Panc1 (cell line): ENCODE measurements around the gene PTPRH. TPM values are rescaled to one million over a fixed set of nuclear protein-coding genes. Genes with fewer than 3 reads are reported as not detected.

Source experiments
- ATAC-seq: fragments of 200-7000 bp; cut with Tn5 transposase; 2 replicates; pipeline ENCODE4 v1.9.1; 2020; ENCODE audit warnings: mild to moderate bottlenecking, moderate library complexity
- BruUV-seq: library from RNA; stranded (reverse); fragments of 400-500 nt; replicated peaks from 2 replicates; lab custom pipeline; 2021; lab: Mats Ljungman, UMichigan
- CTCF ChIA-PET: fragments of 300-600 bp; sonication (Branson Sonifier 250); formaldehyde crosslinking; loops from one replicate; lab custom pipeline; 2022; ENCODE audit warnings: antibody characterized with exemption; lab: Charles Lee
- POLR2A ChIA-PET: fragments of 300-600 bp; sonication (Branson Sonifier 250); formaldehyde crosslinking; loops from one replicate; lab custom pipeline; 2022; ENCODE audit warnings: antibody characterized with exemption; lab: Charles Lee
- DNase-seq: peaks from one replicate; pipeline ENCODE4 v3.0.0-alpha.2; 2010; ENCODE audit warnings: low read depth, low spot score
- H3K27ac ChIP-seq: 2 replicates; pipeline ENCODE4 v1.5.1; 2011; ENCODE audit warnings: mild to moderate bottlenecking, low read length, inconsistent platforms
- H3K27me3 ChIP-seq: fragments of 200-500 bp; sonication (Bioruptor generic); 2 replicates; pipeline ENCODE4 v1.6.0; 2014; ENCODE audit warnings: low read length, inconsistent platforms; ENCODE audit not compliant: control insufficient read depth, insufficient read depth
- H3K36me3 ChIP-seq: fragments of 200-500 bp; sonication (Bioruptor generic); 2 replicates; pipeline ENCODE4 v1.5.1; 2014; ENCODE audit warnings: inconsistent platforms, mild to moderate bottlenecking, low read length, moderate library complexity; ENCODE audit not compliant: control insufficient read depth, insufficient read depth
- H3K4me1 ChIP-seq: 2 replicates; pipeline ENCODE4 v1.5.1; 2011; ENCODE audit warnings: inconsistent platforms, mild to moderate bottlenecking, low read length, moderate library complexity; ENCODE audit not compliant: control insufficient read depth, insufficient read depth
- H3K4me3 ChIP-seq, 2 experiments: 2 replicates each; pipeline ENCODE4 v1.5.1; 2011 to 2012; ENCODE audit warnings: low read depth in 2 of 2, low read length in 2 of 2, mild to moderate bottlenecking in 2 of 2, inconsistent platforms in 1 of 2, moderate library complexity in 1 of 2
- H3K9me3 ChIP-seq: fragments of 200-500 bp; sonication (Bioruptor generic); 2 replicates; pipeline ENCODE4 v1.5.1; 2014; ENCODE audit warnings: low read depth, mild to moderate bottlenecking, inconsistent platforms, low read length, moderate library complexity; ENCODE audit not compliant: control insufficient read depth, insufficient read depth
- POLR2AphosphoS5 ChIP-seq: IDR thresholded peaks from 2 replicates; pipeline ENCODE4 v1.6.1; 2012; ENCODE audit warnings: mild to moderate bottlenecking, low read depth, low read length, moderate library complexity
- SIN3A ChIP-seq: IDR thresholded peaks from 2 replicates; pipeline ENCODE4 v1.6.1; 2012; ENCODE audit warnings: low read depth, mild to moderate bottlenecking, low read length, moderate library complexity, borderline replicate concordance; ENCODE audit not compliant: insufficient read depth
- TCF7L2 ChIP-seq: IDR thresholded peaks from 2 replicates; pipeline ENCODE4 v1.6.1; 2011; ENCODE audit warnings: mild to moderate bottlenecking, low read depth, low read length, inconsistent platforms
- in situ Hi-C: cut with HindIII; loops from 2 replicates; pipeline ENCODE4 v1.10.0; 2016; ENCODE audit warnings: low sequenced_read_pairs, low pct_unique_long_range_greater_than_20kb
- intact Hi-C: fragments of 100-400 bp; cut with micrococcal nuclease; formaldehyde crosslinking; loops from one replicate; pipeline ENCODE4 v1.10.0; 2022; ENCODE audit not compliant: unreplicated experiment
- total RNA-seq: library from RNA; stranded (reverse); gene quantifications from one replicate; pipeline ENCODE4 v1.2.1, GENCODE V29; 2021; ENCODE audit not compliant: unreplicated experiment
- TF ChIP-seq, protein P1 (sequence below), 2 experiments: IDR thresholded peaks; 2 replicates each; pipeline ENCODE4 v1.6.1; 2011 to 2012; ENCODE audit warnings: low read depth in 2 of 2, control low read depth in 1 of 2, low read length in 1 of 2, mild to moderate bottlenecking in 1 of 2, moderate library complexity in 1 of 2; ENCODE audit not compliant: insufficient read depth in 1 of 2
- TF ChIP-seq, protein P2 (sequence below): fragments of 450-650 bp; IDR thresholded peaks from 2 replicates; pipeline ENCODE4 v1.5.1; 2017; ENCODE audit warnings: mild to moderate bottlenecking

The PTPRH gene
- total RNA-seq, 1 experiment from 2014 or later, result 42.8 TPM

DNA sequence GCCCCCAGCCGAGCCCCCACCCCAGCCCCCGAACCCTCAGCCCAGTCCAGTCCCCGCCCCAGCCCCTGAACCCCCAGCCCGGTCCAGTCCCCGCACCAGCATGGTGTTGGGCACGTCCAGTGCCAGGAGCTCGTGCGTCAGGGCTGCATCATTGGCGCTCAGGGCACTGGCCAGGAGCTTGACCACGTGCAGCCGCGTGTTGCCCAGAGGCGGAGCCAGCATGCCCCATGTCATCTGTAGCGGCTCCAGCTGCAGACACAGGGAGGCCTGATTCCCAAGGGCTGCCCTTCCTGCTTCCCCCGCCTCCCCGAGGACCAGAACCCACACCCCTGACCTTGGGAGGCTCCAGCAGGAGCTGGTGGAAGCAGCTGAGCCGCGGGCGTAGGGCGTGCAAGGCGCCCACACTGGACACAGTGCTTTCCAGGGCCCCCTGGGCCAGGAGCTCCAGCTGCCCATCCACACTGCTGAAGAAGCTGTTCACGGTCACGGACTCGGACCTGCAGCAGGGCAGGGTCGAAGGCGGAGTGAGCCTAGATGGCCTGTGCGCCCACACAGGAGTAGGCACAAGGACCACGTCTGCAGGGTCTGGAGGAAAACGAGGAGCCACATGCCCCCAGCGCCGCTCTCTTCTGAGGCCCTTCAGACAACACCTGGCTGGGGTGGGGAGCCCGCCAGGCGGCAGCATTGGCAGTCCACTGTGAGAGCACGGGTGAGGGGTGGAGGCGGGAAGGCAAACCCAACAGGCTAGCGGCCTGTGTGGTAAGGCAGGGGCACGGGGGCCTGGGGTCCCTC lies 32.0 kb upstream of the PTPRH start:
- intact Hi-C loops (no loop called here), in situ Hi-C loops (no loop called here)
- CTCF ChIA-PET, result no interaction called here
- H3K9me3 ChIP-seq, result no peaks in the 10 kb centered on the region
- POLR2A ChIA-PET, result no interaction called here
- ATAC-seq (0 out of 2 replicates have a peak, but pooled peaks have one; percentile 9), DNase-seq (no peak)
- H3K4me3 ChIP-seq, result no peak overlapping the region
- BruUV-seq, result no TSS peak
- TF ChIP-seq SIN3A (no peak), TCF7L2 (no peak), POLR2AphosphoS5 (no peak)
- TF ChIP-seq, protein P1, sequence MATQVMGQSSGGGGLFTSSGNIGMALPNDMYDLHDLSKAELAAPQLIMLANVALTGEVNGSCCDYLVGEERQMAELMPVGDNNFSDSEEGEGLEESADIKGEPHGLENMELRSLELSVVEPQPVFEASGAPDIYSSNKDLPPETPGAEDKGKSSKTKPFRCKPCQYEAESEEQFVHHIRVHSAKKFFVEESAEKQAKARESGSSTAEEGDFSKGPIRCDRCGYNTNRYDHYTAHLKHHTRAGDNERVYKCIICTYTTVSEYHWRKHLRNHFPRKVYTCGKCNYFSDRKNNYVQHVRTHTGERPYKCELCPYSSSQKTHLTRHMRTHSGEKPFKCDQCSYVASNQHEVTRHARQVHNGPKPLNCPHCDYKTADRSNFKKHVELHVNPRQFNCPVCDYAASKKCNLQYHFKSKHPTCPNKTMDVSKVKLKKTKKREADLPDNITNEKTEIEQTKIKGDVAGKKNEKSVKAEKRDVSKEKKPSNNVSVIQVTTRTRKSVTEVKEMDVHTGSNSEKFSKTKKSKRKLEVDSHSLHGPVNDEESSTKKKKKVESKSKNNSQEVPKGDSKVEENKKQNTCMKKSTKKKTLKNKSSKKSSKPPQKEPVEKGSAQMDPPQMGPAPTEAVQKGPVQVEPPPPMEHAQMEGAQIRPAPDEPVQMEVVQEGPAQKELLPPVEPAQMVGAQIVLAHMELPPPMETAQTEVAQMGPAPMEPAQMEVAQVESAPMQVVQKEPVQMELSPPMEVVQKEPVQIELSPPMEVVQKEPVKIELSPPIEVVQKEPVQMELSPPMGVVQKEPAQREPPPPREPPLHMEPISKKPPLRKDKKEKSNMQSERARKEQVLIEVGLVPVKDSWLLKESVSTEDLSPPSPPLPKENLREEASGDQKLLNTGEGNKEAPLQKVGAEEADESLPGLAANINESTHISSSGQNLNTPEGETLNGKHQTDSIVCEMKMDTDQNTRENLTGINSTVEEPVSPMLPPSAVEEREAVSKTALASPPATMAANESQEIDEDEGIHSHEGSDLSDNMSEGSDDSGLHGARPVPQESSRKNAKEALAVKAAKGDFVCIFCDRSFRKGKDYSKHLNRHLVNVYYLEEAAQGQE (IDR thresholded peaks at IDR 0.05; ENCODE audit: insufficient read depth in 1 of 2, low read depth in 2 of 2, low read length in 1 of 2), result no peak
- TF ChIP-seq, protein P2, sequence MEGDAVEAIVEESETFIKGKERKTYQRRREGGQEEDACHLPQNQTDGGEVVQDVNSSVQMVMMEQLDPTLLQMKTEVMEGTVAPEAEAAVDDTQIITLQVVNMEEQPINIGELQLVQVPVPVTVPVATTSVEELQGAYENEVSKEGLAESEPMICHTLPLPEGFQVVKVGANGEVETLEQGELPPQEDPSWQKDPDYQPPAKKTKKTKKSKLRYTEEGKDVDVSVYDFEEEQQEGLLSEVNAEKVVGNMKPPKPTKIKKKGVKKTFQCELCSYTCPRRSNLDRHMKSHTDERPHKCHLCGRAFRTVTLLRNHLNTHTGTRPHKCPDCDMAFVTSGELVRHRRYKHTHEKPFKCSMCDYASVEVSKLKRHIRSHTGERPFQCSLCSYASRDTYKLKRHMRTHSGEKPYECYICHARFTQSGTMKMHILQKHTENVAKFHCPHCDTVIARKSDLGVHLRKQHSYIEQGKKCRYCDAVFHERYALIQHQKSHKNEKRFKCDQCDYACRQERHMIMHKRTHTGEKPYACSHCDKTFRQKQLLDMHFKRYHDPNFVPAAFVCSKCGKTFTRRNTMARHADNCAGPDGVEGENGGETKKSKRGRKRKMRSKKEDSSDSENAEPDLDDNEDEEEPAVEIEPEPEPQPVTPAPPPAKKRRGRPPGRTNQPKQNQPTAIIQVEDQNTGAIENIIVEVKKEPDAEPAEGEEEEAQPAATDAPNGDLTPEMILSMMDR, result no peak
- peaks cover 21% of the 10 kb centered on the region; the same call in 1 of the 2 replicates for H3K36me3 ChIP-seq
- no peak overlapping the region for H3K27ac ChIP-seq
- H3K4me1 ChIP-seq, result no peaks in the 10 kb centered on the region
- no peaks in the 10 kb centered on the region for H3K27me3 ChIP-seq

DNA sequence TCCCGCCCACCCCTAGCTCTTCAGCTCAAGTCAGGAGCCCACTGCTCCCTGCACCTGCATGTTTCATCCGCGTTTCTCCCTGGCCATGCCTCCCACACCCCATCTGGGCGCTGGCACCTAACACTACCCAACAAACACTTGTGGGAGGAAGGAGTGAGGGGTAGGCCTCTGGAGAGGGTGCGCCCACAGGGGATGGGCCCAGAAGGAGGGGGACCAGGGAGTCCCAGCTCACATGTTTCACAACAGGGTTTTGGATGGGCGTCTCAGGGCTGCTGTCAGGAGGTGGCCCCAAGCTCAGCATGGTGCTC lies 31.4 kb upstream of the PTPRH start:
- ATAC-seq (no peak), DNase-seq (no peak)
- TF ChIP-seq, protein P1 (IDR thresholded peaks at IDR 0.05; ENCODE audit: insufficient read depth in 1 of 2, low read depth in 2 of 2, low read length in 1 of 2), result no peak
- TF ChIP-seq SIN3A (no peak), TCF7L2 (no peak), POLR2AphosphoS5 (no peak)
- TF ChIP-seq, protein P2, result no peak
- Histone ChIP-seq H3K4me1 (no peaks in the 10 kb centered on the region), H3K27ac (no peak overlapping the region), H3K36me3 (peaks cover 19% of the 10 kb centered on the region; the same call in 1 of the 2 replicates), H3K4me3 (no peak overlapping the region), H3K27me3 (no peaks in the 10 kb centered on the region), H3K9me3 (no peaks in the 10 kb centered on the region)
- in situ Hi-C loops (no loop called here), intact Hi-C loops (no loop called here)
- POLR2A ChIA-PET, result no interaction called here
- CTCF ChIA-PET, result no interaction called here
- no TSS peak for BruUV-seq
